ENCODE data around the gene FAM169A.

DNA sequence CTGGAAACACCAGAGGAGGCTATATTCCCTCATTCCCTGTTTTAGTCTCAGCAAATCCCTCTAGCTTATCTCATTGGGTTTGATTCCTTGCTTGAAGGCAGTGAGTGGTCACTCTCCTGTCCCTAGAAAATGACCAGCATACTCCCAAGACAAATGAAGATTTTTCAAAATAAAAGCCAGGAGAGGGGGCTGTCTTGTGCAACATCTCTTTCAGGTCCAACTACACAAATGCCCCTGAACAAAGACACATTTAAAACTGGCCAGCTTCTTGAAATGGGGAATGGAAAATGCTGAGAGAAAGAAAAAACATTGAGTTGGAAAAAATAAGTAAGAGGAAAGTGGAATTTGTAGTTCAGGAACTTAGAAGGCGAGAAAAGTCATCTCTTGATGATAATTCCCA, 49.3 kb upstream of the FAM169A start:
- TF ChIP-seq POLR2A (IDR thresholded peaks at IDR 0.05; ENCODE audit: borderline replicate concordance, extremely low read depth, insufficient read depth, insufficient read length) (no peak), TCF7L2 (IDR thresholded peaks at IDR 0.05; ENCODE audit: borderline replicate concordance, extremely low read depth, insufficient read depth, insufficient read length) (no peak), ZNF274 (IDR thresholded peaks at IDR 0.05; ENCODE audit: low read depth, low read length) (no peak), EZH2 (IDR thresholded peaks at IDR 0.05) (no peak)
- TF ChIP-seq, protein P1, sequence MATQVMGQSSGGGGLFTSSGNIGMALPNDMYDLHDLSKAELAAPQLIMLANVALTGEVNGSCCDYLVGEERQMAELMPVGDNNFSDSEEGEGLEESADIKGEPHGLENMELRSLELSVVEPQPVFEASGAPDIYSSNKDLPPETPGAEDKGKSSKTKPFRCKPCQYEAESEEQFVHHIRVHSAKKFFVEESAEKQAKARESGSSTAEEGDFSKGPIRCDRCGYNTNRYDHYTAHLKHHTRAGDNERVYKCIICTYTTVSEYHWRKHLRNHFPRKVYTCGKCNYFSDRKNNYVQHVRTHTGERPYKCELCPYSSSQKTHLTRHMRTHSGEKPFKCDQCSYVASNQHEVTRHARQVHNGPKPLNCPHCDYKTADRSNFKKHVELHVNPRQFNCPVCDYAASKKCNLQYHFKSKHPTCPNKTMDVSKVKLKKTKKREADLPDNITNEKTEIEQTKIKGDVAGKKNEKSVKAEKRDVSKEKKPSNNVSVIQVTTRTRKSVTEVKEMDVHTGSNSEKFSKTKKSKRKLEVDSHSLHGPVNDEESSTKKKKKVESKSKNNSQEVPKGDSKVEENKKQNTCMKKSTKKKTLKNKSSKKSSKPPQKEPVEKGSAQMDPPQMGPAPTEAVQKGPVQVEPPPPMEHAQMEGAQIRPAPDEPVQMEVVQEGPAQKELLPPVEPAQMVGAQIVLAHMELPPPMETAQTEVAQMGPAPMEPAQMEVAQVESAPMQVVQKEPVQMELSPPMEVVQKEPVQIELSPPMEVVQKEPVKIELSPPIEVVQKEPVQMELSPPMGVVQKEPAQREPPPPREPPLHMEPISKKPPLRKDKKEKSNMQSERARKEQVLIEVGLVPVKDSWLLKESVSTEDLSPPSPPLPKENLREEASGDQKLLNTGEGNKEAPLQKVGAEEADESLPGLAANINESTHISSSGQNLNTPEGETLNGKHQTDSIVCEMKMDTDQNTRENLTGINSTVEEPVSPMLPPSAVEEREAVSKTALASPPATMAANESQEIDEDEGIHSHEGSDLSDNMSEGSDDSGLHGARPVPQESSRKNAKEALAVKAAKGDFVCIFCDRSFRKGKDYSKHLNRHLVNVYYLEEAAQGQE (IDR thresholded peaks at IDR 0.05; ENCODE audit: low read depth), result no peak
- TF ChIP-seq, protein P2, sequence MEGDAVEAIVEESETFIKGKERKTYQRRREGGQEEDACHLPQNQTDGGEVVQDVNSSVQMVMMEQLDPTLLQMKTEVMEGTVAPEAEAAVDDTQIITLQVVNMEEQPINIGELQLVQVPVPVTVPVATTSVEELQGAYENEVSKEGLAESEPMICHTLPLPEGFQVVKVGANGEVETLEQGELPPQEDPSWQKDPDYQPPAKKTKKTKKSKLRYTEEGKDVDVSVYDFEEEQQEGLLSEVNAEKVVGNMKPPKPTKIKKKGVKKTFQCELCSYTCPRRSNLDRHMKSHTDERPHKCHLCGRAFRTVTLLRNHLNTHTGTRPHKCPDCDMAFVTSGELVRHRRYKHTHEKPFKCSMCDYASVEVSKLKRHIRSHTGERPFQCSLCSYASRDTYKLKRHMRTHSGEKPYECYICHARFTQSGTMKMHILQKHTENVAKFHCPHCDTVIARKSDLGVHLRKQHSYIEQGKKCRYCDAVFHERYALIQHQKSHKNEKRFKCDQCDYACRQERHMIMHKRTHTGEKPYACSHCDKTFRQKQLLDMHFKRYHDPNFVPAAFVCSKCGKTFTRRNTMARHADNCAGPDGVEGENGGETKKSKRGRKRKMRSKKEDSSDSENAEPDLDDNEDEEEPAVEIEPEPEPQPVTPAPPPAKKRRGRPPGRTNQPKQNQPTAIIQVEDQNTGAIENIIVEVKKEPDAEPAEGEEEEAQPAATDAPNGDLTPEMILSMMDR (IDR thresholded peaks at IDR 0.05 in 2 of 3, conservative IDR thresholded peaks at IDR 0.05 in 1 of 3; ENCODE audit: borderline replicate concordance in 1 of 3, insufficient read depth in 1 of 3, low read depth in 2 of 3, low read length in 2 of 3), result no peak
